Keratinocyte (primary cell): ENCODE data around the gene PLCH2. TPM values are rescaled to one million over a fixed set of nuclear protein-coding genes. Genes with fewer than 3 reads are reported as not detected.

ENCODE experiments used
- DNase-seq: peaks from one replicate; pipeline ENCODE4 v3.0.0-alpha.2; 2011; ENCODE audit warnings: low read depth, missing footprints, low spot score
- FAIRE-seq: peaks from 2 replicates; lab custom pipeline; 2011; peaks lifted over from hg19 to GRCh38; lab: Jason Lieb, UNC
- H2AFZ ChIP-seq: 2 replicates; pipeline ENCODE4 v1.6.0; 2012; ENCODE audit warnings: low read length, control low read depth, inconsistent platforms; ENCODE audit not compliant: control insufficient read depth
- H3K27ac ChIP-seq: 2 replicates; pipeline ENCODE4 v1.5.1; 2011; ENCODE audit warnings: low read length; ENCODE audit not compliant: control insufficient read depth, insufficient read depth
- H3K27me3 ChIP-seq: 3 replicates; pipeline ENCODE4 v1.6.0; 2011; ENCODE audit warnings: low read length; ENCODE audit not compliant: control insufficient read depth, insufficient read depth; ENCODE audit errors: extremely low read depth
- H3K36me3 ChIP-seq, 2 experiments: 2 replicates in 1 of 2; 3 replicates in 1 of 2; pipeline ENCODE4 v1.5.1; 2011; ENCODE audit warnings: low read length in 2 of 2, mild to moderate bottlenecking in 1 of 2; ENCODE audit not compliant: control insufficient read depth in 2 of 2, insufficient read depth in 2 of 2; ENCODE audit errors: extremely low read depth in 1 of 2
- H3K4me1 ChIP-seq: 3 replicates; pipeline ENCODE4 v1.5.1; 2011; ENCODE audit warnings: low read length; ENCODE audit not compliant: control insufficient read depth, insufficient read depth; ENCODE audit errors: extremely low read depth
- H3K4me2 ChIP-seq: 3 replicates; pipeline ENCODE4 v1.6.0; 2011; ENCODE audit warnings: low read depth, low read length; ENCODE audit not compliant: control insufficient read depth, insufficient read depth; ENCODE audit errors: extremely low read depth
- H3K4me3 ChIP-seq, 3 experiments: fragments of 200-600 bp in 1 of 3; sonication (generic) in 1 of 3; 2 replicates in 2 of 3; 3 replicates in 1 of 3; pipeline ENCODE4 v1.5.1; 2011 to 2016; ENCODE audit warnings: low read length in 3 of 3, mild to moderate bottlenecking in 3 of 3, control low read depth in 2 of 3, inconsistent platforms in 1 of 3, low read depth in 1 of 3, mixed read lengths in 1 of 3, mixed run types in 1 of 3, moderate library complexity in 1 of 3; ENCODE audit not compliant: control insufficient read depth in 2 of 3, insufficient read depth in 2 of 3; ENCODE audit errors: extremely low read depth in 1 of 3
- H3K79me2 ChIP-seq: 2 replicates; pipeline ENCODE4 v1.6.0; 2012; ENCODE audit warnings: low read length; ENCODE audit not compliant: control insufficient read depth, insufficient read depth
- H3K9ac ChIP-seq: 3 replicates; pipeline ENCODE4 v1.6.0; 2011; ENCODE audit warnings: low read length; ENCODE audit not compliant: control insufficient read depth, insufficient read depth; ENCODE audit errors: extremely low read depth
- H3K9me1 ChIP-seq: 3 replicates; pipeline ENCODE4 v1.6.0; 2011; ENCODE audit warnings: low read length; ENCODE audit not compliant: control insufficient read depth, insufficient read depth; ENCODE audit errors: extremely low read depth
- H3K9me3 ChIP-seq: 2 replicates; pipeline ENCODE4 v1.5.1; 2012; ENCODE audit warnings: low read depth, low read length; ENCODE audit not compliant: control insufficient read depth
- H4K20me1 ChIP-seq: 3 replicates; pipeline ENCODE4 v1.6.0; 2011; ENCODE audit warnings: low read length; ENCODE audit not compliant: control insufficient read depth, insufficient read depth; ENCODE audit errors: extremely low read depth
- EZH2 ChIP-seq: IDR thresholded peaks from one replicate; pipeline ENCODE4 v1.6.1; 2012; ENCODE audit warnings: inconsistent platforms, mild to moderate bottlenecking, low read length, moderate library complexity
- dilution Hi-C: fragments of 300-500 bp; cut with MboI; formaldehyde crosslinking; loops from one replicate; pipeline ENCODE4 v1.7.0; 2020; ENCODE audit warnings: low sequenced_read_pairs; ENCODE audit not compliant: extremely low pct_ligation_motif_present
- polyA plus RNA-seq, 5 experiments: library from polyadenylated mRNA; depleted of rRNA in 3 of 5; stranded (reverse) in 3 of 5; stranded (forward) in 1 of 5; unstranded in 1 of 5; fragments of >200 nt; gene quantifications; 1 replicate in 1 of 5; 2 replicates in 3 of 5; 3 replicates in 1 of 5; pipeline versions ENCODE4 v1.2.1 to v1.2.3, GENCODE V29; 2011 to 2012; ENCODE audit warnings: missing spikeins in 2 of 5, low read depth in 1 of 5, low replicate concordance in 1 of 5
- TF ChIP-seq, protein P1 (sequence below), 3 experiments: IDR thresholded peaks in 1 of 3; conservative IDR thresholded peaks in 1 of 3; optimal IDR thresholded peaks in 1 of 3; 2 replicates in 2 of 3; 3 replicates in 1 of 3; pipeline versions ENCODE3 to v1.5.1; 2011; ENCODE audit warnings: low read length in 3 of 3, mild to moderate bottlenecking in 3 of 3, moderate library complexity in 2 of 3, control low read depth in 1 of 3, inconsistent platforms in 1 of 3; ENCODE audit not compliant: insufficient read depth in 2 of 3; ENCODE audit errors: extremely low read depth in 1 of 3

The PLCH2 gene
- polyA plus RNA-seq, 1 donor (not counting 4 experiments of a cell fraction or from before 2014, with no cell fraction given), result 57.4 TPM

DNA sequence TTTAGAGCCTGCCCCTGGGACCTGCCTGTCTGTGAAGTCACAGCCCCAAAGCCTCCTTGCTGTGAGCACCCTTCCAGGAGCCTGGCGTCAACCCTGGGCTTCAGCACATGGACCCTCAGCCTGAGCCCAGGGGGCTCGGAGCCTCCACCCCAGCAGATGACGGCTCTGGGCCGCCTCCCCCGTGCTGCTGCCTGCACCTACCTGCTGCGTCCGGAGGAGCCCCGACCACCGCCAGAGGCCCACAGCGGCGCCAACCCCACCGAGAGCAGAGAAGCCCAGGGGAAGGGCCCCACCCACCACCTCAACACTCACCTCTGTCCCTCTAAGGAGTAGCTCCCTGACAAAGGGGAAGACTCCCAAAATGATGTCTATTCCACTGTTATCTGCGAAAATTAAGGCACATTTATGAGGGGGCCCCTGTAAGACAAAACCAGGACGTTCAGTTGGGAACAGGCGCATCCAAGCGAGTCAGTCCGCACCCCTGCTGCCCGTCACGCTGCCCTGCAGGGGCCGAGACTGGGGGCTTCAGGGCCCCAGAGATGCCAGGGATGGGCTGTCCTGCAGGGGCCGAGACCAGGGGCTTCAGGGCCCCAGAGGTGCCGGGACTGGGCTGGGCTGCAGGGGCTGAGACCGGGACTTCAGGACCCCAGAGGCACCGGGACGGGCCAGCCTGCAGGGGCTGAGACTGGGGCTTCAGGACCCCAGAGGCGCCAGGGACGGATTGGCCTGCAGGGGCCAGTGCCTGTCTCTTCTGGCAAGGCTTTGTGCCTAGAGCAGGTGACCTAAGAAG, 34.5 kb downstream of the PLCH2 start:
- Histone ChIP-seq H4K20me1 (peaks cover 4% of the 10 kb centered on the region), H3K9me3 (no peaks in the 10 kb centered on the region), H3K4me2 (no peak overlapping the region), H3K4me3 (no peak overlapping the region), H3K4me1 (no peaks in the 10 kb centered on the region), H2AFZ (no peak overlapping the region), H3K27ac (no peak overlapping the region), H3K9me1 (no peaks in the 10 kb centered on the region), H3K27me3 (no peaks in the 10 kb centered on the region), H3K36me3 (peaks cover 18 to 24% of the 10 kb centered on the region in 2 experiments), H3K9ac (no peak overlapping the region), H3K79me2 (no peaks in the 10 kb centered on the region)
- dilution Hi-C loops, result no loop called here
- no peak for FAIRE-seq
- no peak for DNase-seq
- TF ChIP-seq EZH2, result no peak
- TF ChIP-seq, protein P1, sequence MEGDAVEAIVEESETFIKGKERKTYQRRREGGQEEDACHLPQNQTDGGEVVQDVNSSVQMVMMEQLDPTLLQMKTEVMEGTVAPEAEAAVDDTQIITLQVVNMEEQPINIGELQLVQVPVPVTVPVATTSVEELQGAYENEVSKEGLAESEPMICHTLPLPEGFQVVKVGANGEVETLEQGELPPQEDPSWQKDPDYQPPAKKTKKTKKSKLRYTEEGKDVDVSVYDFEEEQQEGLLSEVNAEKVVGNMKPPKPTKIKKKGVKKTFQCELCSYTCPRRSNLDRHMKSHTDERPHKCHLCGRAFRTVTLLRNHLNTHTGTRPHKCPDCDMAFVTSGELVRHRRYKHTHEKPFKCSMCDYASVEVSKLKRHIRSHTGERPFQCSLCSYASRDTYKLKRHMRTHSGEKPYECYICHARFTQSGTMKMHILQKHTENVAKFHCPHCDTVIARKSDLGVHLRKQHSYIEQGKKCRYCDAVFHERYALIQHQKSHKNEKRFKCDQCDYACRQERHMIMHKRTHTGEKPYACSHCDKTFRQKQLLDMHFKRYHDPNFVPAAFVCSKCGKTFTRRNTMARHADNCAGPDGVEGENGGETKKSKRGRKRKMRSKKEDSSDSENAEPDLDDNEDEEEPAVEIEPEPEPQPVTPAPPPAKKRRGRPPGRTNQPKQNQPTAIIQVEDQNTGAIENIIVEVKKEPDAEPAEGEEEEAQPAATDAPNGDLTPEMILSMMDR (optimal IDR thresholded peaks at IDR 0.05 in 1 of 3, IDR thresholded peaks at IDR 0.05 in 1 of 3, conservative IDR thresholded peaks at IDR 0.05 in 1 of 3; ENCODE audit: extremely low read depth in 1 of 3, insufficient read depth in 2 of 3, low read length in 3 of 3), result no peak

DNA sequence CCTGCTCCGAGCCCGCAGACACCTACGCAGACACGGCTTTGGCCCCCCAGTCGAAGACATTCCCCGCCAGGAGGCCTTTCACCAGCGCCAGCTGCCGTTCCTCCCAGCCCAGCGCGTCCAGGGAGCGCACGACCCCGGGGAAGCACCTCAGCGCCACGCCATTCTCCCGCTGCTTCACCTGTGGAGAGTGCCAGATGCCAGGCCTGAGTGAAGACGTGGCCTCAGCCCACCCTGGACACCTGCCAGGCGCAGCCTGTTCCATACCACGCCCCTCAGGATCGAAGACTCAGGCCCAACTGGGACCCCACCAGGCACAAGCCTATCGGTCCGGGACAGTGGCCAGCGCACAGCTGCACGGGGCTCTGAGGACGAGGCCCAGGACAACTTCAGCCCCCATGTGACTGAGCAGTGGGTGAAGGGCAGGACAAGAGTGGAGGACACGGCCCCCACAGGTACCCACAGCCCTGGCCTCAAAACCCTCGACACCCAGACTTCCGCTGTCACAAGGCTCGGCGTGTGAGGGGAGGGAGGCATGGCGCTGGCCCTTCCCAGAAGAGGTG, 36.9 kb downstream of the PLCH2 start:
- H4K20me1 ChIP-seq, result peaks cover 4% of the 10 kb centered on the region
- TF ChIP-seq, protein P1 (optimal IDR thresholded peaks at IDR 0.05 in 1 of 3, IDR thresholded peaks at IDR 0.05 in 1 of 3, conservative IDR thresholded peaks at IDR 0.05 in 1 of 3; ENCODE audit: extremely low read depth in 1 of 3, insufficient read depth in 2 of 3, low read length in 3 of 3), result no peak
- no peak for TF ChIP-seq EZH2
- no peak overlapping the region for H3K27ac ChIP-seq
- H3K4me1 ChIP-seq, result no peaks in the 10 kb centered on the region
- H3K4me2 ChIP-seq, result no peak overlapping the region
- H3K79me2 ChIP-seq, result no peaks in the 10 kb centered on the region
- H3K4me3 ChIP-seq, result no peak overlapping the region
- H3K27me3 ChIP-seq, result no peaks in the 10 kb centered on the region
- H3K9me3 ChIP-seq, result no peaks in the 10 kb centered on the region
- no peak for DNase-seq
- H3K9ac ChIP-seq, result no peak overlapping the region
- FAIRE-seq, result no peak
- dilution Hi-C loops, result no loop called here
- no peaks in the 10 kb centered on the region for H3K9me1 ChIP-seq
- no peak overlapping the region for H2AFZ ChIP-seq
- H3K36me3 ChIP-seq, result peaks cover 30 to 35% of the 10 kb centered on the region in 2 experiments
